Fibroblast of gingiva (primary cell): ENCODE measurements around the gene RMDN2.

ENCODE experiments used
- DNase-seq: peaks from one replicate; pipeline ENCODE4 v3.0.0-alpha.2; 2011; ENCODE audit warnings: low read depth

Gene RMDN2

DNA sequence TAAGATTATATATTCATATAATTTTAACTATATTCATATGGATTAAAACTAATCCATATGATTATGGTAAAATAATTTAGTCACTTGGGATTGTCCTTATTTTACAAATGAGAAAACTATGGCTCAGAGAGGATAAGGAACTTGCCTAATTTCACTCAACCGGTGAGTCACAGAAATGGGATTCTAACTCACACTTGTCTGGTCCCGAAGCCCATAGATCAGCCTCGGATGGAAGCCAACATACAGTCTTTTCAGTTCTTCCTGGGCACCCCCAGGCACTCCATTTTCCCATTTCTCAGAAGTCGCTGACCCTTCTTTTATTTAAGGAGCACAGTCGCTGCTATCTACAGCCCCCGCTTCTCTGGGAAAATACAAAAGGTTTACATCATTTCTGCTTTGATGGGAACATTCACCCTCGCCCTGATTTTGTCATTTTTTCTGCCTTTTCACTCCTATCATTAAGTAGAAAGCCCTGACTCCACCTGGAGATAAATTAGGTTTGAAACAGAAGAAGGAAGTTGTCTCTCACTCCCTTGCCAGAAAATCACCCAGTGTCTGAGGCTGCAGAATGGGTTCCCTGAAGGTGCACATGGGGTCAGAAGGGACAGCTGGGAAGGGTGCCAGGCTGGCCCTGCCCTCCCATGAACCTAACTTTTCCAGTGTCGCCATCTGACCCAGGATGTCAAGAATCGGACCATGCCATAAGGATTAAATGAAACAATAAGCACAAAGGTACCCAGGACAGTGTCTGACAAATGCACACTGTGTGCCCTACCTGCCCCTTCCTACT is 114.2 kb downstream of the RMDN2 start:
- DNase-seq, result peak; percentile 59

GRCh38 chr2:38045811-38046210 is 120.7 kb downstream of the RMDN2 start:
- no peak for DNase-seq

GRCh38 chr2:38056216-38056615 is 131.1 kb downstream of the RMDN2 start:
- DNase-seq, result no peak

- no peak for DNase-seq
Measured at GRCh38 chr2:38057651-38058410, 132.7 kb downstream of the RMDN2 start.

GRCh38 chr2:38060236-38061018 is 135.3 kb downstream of the RMDN2 start:
- DNase-seq, result no peak

GRCh38 chr2:38064801-38065501 is 139.9 kb downstream of the RMDN2 start:
- DNase-seq, result peak; percentile 18

DNA sequence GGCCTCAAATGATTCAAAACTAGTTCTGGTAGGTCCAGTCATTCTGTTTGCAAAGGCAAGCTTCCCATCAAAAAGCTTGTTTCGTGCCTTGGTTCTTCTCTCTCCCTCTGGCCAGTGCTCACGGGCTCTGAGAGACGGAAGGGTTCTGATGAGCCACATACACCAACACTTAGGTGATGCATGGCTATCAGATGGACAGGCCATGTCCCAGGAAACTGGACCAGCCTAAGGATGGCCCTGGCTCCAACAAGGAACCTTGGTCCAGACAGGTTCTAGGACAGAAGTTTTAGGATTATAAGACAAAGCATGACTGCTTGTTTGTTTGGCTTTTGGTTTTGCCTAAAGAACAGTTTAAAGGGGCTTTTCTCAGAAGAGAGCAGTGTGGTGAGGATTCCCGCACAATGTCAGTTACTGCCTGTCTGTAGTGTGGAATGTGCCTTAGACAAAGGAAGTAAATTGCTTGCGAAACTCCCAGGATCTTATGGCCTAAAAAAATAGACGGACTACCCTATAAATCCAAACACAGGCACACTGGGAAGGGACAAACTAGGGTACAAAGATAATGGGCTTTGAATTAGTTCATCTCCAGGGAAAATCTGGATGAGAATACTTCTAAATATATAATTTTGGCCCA is 140.5 kb downstream of the RMDN2 start:
- no peak for DNase-seq

DNA sequence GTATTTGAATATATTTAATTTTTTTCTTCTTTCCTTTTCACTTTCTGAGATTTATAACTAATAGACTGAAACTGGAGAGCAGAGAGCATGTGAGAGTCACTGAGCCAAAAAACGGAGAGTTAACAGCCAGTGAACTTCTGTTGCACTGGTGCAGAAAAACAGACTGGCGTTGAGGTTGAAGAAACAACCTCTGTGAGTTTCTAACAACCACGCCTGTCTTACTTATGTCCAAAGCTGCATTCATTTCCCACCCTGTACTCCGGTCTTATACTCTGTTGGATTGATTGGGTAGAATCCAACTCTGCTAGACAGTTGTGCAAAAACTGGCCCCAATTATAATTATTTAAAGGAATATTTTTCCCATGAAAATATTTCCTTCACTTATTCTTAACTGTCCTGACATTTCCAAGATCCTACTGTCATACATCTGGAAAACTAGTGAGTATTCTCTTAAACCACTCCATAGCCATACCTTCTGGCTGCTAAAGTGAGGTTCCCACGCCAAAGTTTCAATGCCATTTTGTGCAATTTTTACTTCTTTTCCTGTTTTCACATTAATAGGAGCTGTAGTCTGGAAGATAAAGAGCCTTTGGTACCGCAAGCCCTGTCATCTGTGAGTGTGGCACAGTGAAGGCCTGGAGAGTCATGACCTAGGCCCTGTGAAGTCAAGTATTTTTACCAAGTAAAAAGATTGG is 141.5 kb downstream of the RMDN2 start:
- no peak for DNase-seq
